ENCODE data around the gene TSC22D2.

- no peak for TF ChIP-seq CTCF (IDR thresholded peaks at IDR 0.05; ENCODE audit: extremely low read depth in 1 of 2, insufficient read depth in 1 of 2, low read depth in 1 of 2, low read length in 2 of 2)
- no peak for TF ChIP-seq POLR2A (IDR thresholded peaks at IDR 0.05; ENCODE audit: low read depth, low read length)
- TF ChIP-seq MAX (IDR thresholded peaks at IDR 0.05; ENCODE audit: insufficient read depth, insufficient read length), result no peak
- no peak for TF ChIP-seq JUN (IDR thresholded peaks at IDR 0.05; ENCODE audit: borderline replicate concordance, insufficient read depth, insufficient read length, low read depth)
- no peak for TF ChIP-seq EZH2 (IDR thresholded peaks at IDR 0.05; ENCODE audit: borderline replicate concordance, low read depth, low read length, severe bottlenecking)
These were observed 29.8 kb upstream of the TSC22D2 start for GRCh38 chr3:150378301-150378748.

Data from endothelial cell of umbilical vein (primary cell).